Endometrial microvascular endothelial cells (primary cell): ENCODE data around the gene LRRC32. TPM values are rescaled to one million over a fixed set of nuclear protein-coding genes. Genes with fewer than 3 reads are reported as not detected.

Experiments
- in situ Hi-C: cut with HindIII; loops from 2 replicates; pipeline ENCODE4 v1.10.0; 2017; ENCODE audit warnings: low sequenced_read_pairs, low pct_unique_long_range_greater_than_20kb; ENCODE audit errors: inconsistent ontology term
- total RNA-seq: library from RNA; depleted of rRNA; stranded (reverse); fragments of >200 nt; gene quantifications from one replicate; pipeline ENCODE4 v1.2.3, GENCODE V29; 2015; ENCODE audit errors: inconsistent ontology term

LRRC32 gene
- total RNA-seq, 1 donor from 2014 or later: 53.6 TPM

DNA sequence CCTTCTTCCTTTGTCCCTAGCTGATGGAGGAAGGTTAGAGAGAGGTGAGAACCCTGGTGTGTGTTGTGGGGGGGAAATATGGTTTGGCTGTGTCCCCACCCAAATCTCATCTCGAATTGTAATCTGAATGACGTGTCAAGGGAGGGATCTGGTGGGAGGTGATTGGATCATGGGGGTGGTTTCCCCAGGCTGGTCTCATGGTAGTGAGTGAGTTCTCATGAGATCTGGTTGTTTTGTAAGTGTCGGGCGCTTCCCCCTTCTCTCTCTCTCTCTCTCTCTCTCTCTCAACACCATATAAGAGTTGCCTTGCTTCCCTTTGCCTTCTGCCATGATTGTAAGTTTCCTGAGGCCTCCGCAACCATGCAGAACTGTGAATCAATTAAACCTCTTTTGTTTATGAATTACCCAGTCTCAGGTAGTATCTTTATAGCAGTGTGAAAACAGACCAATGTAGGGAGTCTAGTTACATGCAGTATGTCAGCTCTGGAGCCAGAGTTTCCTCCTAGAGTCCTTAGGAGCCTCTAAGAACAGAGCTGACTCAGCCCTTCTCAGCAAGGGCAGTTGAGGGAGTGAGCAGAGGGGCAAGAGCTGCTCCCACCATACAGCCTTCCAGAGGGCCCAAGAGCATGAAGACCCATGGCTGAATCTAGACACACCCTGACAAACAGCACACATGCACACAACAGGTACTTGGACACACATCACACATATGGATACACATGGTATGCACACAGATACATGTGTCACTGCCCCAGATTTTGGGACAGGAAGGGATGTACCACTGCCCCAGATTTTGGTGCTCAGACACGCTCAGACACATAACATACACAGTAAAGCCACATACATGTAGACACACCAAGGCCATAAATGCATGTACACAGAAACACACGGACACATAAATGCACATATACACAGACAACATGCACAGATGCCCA, 12.9 kb upstream of the LRRC32 start:
- in situ Hi-C loops: no loop called here

DNA sequence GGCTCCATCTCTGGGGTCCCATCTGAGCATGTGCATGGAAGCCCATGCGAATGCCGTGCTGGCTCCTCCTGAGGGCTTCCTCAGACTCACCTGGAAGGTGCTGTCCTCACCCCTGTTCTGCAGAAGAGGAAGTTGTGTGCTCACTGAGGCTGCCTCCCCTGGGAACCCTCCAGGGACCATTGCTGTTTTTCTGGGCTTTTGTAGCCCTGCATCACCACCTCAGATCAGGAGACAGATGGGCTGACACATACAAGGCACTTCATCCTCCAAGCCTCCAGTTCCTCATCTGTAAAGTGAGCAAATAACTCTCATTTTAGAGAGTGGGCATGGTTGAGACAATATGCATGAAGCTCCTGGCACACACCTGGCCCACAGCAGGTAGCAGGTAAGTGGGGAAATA, 12.1 kb upstream of the LRRC32 start:
- in situ Hi-C loops: no loop called here

DNA sequence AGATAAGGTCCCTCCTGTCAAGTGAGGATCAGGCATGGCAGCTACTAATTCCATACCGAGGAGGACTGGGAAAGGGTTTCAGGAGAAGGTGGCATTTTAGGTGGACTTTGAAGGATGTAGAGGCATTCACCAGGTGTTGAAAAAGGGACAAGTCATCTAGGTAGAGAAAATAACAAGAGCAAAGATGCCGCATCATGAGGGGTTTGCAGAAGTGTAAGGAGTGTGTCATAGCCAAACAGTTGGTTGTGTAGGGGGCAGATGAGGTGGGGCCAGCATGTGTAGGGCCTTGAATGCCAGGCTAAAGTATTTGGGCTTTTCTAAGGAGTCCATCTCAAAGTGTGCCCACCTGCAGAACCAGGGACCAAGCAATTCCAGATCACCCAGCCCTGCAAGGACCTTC, 11.6 kb upstream of the LRRC32 start:
- in situ Hi-C loops: no loop called here

DNA sequence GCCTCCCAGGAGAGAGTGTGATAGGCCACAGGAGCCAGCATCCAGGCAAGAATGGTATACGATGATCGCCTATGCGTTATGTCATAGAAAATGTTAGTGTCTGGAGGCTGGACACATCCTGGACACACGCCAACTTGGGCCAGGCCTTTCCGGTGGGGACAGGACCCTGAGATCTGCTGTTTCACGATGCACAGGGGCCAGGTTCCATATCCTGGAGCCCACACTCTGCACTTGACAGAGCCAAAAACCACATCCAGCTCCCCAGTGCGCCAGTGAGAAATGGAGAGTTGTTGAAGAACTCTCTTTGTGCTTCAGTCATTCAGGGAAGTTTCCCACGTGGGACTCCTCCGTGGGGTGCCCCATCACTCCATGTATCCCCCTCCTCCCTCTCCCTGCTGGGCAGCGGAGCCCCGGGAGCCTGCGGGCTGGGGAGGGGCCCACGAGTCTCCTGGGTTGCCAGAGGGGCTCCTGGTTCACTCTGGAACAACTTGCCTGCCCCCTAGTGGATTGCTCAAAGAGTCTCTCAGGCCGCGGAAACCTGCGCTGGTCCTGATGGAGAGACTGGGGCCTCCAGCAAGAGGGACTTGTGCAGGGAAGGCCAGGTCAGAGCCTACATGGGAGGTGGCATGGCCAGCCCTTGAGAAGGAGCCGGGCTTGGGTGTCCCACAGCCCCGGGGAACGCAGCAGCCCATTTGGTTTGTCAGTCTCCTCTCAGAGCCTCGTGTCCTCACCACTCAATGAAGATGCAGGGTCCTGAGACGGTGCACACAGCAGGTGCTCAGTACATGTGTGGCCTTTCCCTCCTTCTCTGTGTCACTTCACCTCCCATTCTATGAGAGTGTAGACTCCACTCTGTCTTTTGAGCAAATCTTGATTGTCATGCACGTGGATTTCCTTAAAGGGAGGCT, 10.2 kb upstream of the LRRC32 start:
- in situ Hi-C loops: no loop called here

DNA sequence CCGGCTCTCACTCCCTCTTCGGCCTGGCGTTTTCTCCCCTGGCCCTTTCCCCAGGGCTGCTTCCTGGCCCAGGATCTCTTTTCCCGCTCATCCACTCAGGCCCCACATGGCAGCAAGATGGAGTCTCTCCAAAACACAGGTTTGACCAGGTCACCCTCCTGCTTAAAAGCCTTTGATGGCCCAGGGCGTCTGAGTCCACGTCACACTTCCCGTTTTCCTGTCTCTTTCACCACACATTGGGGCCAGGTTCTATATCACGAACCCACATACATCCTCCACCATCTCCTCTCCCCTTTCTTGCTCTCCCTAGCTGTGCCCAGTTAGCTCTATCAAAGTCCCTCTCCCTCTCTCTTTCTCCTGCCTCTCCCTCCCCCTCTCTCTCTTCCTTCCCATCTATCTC, 7.8 kb upstream of the LRRC32 start:
- in situ Hi-C loops: loop anchor here (5.0 kb wide), 2 partner anchors 51 to 81 kb away; no protein-coding TSS in a partner anchor

DNA sequence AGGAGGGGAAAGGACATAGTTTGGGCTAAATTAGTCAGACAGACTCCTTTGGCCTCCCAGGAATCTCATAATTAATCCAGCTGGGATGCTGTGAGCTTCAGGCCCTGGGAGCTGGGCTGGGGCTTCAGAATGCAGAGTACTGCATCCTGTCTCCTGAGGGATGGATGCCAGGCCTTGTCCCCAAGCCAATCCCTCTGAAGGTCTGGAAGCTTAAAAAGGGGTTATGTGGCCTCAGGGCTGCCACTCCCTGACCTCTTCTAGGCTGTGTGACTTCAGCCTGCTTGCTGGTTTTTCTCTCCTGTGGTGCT, 6.9 kb upstream of the LRRC32 start:
- in situ Hi-C loops: loop anchor here (5.0 kb wide), 2 partner anchors 50 to 80 kb away; no protein-coding TSS in a partner anchor

DNA sequence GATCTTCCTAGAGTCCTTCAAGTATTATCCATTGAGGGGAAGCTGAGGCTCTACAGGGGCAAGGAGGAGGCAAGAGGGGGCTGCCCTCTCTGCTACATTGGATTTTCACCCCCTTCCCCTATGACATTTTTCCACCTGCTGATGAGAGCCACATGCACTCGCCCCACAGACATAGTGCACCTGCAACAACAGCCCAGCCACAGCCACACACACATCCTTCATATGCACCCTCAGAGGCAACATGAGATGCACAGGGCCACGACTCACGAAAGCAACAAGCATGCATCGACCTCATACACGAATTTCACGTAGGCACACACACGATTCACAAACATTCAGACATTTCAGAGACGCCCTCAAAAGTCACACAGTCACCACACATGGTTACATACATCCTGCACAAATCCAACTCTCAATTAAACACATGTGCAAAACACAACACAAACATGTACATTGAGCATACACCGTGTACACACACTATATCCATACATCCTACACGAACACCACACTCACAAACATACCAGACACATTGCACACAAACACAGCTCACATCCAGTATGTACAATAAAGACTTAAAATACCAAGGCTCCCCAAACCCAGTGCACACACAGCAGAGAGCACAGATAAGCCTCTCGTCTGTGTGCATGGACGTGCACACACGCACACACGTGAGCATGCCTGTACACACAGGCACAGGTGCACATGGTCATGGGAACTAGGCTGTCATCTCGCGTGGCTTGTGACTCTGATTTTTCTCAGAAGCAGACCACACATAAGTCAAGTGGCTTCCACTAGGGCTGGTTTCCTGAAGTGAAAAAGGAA, 6.3 kb upstream of the LRRC32 start:
- in situ Hi-C loops: loop anchor here (5.0 kb wide), 2 partner anchors 50 to 80 kb away; no protein-coding TSS in a partner anchor

DNA sequence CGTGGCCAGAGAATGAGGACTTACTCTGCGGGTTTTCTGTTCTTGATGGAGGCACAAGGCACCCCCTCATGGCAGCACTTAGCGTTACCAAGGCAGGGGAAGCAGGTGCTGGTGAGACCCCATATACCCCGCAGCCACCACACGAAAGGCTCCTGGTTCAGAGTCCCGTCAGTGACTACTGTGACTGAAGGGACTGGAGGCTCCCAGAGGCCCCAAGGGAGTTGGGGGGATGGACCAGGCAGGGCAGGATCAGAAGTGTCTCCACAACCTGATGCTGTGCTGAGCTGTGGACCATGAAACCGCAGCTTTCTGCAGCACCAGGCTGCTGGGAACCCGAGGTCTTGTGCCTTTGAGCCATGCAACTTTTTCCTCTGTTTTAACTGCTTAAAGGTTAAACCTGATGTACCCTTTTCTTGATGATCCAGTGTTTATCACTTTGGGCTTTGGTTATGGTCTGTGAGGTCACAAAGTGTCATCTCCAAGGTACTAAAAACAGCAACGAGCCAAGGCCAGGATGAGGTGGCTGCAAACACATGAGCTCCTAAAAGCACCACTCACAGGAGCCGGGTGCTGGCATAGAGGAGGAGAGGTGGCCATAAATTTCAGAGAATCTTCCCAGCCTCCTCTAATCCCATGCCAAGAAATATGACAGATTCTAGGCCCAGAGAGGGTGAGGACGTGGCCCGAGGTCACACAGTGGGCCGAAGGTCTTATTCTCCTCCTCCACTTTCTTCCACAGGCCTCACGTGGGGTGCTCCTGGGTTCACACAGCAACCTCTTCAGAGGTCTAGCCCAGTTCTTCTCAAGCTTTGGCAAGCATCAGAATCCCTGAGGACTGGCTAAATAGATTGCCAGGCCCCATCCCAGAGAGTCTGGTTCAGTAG, 4.2 kb upstream of the LRRC32 start:
- in situ Hi-C loops: loop anchor here (5.0 kb wide), 2 partner anchors 47 to 77 kb away; no protein-coding TSS in a partner anchor

DNA sequence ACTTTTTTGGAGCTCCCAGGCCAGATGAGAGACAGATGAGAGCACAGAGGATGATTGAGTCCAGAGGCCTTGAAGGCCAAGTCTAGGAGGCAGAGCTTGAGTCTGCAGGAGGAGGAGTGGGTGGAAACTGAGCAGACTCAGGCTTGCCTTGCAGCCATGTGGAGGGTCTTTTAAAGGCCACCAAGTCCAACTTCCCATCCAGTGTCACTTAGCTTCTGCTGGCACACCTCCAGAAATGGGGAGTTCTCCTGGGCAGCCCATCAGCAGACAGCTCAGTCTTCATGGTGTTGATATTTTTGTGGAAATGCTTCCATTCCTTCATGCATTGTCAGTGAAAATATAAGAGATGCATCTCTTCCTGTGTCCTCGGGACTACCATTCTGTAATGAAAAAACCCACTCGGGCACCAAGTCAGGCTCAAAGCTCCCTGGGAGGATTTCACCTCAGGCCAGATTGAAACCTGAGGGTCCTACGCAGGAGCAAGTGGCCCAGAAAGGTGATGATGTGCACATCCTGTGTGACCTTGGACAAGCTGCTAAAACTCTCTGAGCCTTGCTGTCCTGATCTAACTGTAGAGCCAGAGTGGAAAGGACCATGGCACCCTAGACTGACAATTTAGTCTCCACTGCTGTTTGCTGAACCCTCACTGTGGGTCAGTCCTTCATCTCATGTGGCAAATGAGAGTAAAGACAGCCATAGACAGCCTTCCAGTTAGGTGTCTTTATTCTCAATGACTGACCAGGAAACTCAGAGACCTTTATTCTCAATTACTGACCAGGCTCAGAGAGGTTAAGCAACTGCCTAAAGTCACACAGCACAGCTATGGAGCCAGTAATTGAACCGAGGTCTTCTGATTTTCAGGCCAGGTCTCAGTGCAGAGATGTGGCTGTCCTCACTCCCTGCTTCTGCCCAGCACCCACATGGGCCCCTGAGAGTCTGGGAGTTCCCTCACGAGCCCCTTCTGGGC, 2.9 kb upstream of the LRRC32 start:
- in situ Hi-C loops: no loop called here

DNA sequence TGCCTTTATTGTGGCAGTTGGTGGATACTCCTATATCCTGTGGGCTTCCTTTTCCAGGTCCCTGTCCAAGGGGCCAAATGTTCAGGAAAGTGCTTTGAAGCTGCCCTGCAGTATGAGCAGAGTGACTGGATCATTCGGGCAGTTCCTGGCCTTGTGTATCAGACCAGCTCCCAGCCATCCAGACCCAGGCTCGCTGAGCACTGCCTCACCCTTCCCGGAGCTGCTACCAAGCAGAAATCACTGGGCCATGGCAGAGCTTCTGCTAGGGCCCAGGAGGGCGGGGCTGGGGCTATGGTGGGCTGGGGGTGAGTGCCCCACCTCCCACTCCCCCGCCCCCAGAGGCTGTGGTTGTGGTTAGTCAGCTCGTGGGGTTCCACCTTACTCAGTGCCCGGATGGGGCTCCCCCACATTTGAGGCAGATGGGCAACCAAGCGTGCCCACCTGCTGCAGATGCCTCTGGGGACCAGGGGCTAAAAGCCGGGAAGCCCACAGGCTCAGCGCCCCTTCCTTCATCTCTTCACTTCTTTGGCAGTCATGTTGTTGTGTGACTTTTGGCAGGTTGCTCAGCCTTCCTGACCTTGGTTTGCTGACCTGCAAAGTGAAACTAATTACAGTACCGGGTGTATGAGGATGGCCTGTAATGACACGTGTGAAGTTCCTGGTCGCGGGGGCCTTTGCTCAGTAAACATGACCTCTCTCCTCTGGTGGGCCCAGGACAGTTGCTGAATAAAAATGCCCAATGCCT, 2.1 kb upstream of the LRRC32 start:
- in situ Hi-C loops: no loop called here

DNA sequence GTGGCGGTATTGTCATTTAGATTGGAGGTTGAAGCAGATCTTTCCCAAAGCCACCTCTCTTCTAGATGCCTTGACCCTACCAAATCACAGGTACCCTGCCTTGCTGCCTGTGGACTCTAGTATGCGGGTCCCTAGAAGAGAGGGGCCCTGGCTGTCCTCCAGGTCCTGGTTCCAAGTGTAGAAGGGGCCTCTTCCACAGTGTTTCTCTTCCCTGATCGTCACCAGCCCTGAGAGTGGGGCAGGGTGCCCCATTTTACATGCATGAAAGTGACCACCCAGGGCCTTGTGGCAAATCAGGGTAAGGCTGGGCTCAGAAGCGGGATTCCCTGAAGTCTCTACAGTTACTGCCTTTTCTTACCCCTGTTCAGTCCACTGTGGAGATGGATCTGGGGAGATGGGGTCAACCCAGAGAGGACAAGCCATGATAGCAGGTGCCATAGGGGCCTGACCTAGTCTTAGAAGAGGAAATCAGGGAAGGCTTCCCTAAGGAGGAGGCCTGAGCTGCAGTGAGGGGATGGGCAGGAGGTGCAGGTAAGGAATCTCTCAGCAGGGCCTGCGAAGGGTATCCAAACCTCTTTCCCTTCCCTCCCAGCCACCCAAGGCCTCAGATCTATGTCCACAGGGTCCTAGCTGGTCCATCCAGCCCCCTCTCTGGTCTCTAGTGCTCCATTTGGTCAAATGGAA, 1.2 kb upstream of the LRRC32 start:
- in situ Hi-C loops: no loop called here

DNA sequence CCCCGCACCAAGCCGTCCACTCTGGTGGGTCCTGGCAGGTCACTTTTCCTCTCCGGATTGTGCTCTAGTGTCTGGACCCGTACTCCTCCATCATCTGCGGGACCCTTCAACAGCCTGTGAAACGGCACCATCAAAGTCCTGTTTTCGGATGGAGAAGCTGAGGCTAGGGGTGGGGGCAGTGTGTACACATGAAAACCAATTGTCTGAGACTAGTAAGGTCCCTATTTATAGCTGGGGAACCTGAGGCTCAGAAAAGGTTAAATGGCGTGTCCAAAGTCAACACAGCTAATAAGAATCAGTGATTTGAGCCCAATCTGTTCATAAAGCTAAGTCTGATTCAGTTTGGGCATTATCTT, 668 bp upstream of the LRRC32 start:
- in situ Hi-C loops: no loop called here

DNA sequence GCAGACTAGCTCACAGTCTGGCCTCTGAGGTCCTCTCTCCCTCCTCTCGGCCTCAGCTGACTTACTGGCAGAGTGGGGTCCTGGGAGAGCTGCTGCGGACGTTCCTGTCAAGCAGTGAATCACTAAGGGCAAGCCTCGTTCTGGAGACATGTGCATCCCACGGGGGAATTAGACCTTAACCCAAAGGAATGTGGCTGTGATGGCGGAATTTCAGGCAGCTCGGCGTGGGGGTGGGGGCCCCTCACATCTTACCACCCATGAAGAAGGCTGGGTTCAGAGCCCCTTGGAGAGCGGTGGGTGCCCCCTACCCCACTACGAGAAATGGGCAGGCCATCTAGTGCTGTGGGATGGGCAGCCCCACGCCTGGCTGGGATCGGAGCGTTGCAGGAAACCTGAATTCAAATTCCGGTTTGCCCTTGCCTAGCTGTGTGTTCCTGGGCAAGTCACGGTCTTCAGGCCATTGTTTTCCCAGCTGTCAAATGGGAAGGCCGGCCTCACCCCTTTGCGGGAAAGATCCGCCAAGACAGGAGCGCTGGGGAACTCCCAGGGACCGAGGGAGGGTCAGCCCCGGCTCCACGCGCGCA, 554 bp downstream of the LRRC32 start:
- in situ Hi-C loops: no loop called here

DNA sequence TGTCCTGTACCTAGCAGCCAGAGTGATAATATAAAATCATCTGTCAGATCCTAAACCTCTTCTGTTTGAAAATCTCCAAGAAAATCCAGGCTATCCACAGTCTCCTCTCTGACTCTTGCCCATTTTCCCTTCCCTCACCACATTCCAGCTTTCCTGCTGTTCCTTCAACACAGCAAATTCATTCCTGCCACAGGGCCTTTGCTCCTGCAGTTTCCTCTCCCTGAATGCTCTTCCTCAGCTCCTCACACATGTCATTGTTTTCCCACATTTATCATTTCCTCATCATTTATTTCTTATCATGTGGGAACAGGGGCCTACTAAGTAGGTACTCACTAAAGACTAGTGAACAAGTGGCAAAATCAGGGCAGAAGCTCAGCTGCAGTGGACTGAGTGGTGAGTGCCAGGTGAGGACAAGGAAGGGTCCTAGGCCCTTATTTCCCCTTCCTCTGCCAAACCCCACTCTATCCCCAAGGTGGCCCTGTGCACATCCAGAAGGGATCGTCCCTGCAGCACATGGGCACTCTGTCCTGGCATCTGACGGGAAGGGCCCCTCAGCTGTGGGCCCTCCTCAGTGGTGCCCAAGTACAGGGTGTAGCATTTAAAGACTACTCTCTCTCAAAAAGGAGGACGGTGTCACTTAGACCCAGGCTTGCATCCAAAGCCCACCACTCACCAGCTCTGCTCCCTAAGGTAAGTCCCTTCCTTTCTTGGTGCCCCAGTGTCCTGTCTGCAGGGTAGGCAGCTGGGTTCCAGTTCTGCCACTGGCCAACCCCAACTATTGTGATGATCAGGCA, 2.0 kb downstream of the LRRC32 start:
- in situ Hi-C loops: no loop called here

DNA sequence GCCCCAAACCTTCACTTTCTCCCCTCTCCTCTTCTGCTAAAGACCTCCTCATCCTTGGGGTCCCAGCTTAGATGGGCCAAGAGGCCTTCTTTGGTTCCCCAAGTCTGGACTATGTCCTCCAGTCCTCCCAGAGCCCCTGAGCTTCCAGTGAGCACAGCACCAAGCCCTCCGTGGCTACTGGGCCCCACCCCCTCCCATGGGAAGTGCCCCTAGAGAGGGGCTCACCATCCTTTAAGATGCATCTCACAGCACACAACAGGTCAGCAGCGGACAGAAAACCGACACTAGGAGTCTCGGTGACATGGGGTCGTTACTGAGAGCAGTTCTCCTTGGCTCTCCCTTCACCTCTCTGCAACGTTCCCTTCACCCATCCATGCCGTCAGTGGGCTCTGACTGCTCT, 2.7 kb downstream of the LRRC32 start:
- in situ Hi-C loops: no loop called here
